Activated T-cell treated with anti-CD3 and anti-CD28 coated beads for 48 hours (primary cell): ENCODE data around the gene PTPRR.

Experiments
- DNase-seq: peaks from one replicate; pipeline ENCODE4 v3.0.0-alpha.2; 2020; ENCODE audit warnings: low read depth

PTPRR gene

GRCh38 chr12:70644861-70645260, 275.7 kb downstream of the PTPRR start:
- no peak for DNase-seq

DNA sequence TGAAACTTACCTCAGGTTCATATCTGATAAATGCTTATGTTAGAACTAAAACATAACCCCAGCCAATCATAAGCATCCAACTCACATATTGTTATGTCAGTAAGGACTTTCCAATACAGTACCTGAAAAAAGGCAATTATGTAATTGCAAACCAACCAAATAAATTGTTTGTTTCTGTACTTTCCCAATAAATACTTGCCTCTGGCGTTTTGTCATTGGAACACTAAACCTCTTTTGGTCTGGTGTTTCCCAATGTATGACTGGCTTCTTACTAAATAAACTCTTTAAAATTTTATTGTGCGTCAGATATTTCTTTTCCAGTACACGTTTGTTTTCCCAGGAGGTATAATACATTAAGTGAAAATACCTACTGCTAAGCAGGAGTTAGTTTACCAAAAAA, 276.6 kb downstream of the PTPRR start:
- DNase-seq = no peak

DNA sequence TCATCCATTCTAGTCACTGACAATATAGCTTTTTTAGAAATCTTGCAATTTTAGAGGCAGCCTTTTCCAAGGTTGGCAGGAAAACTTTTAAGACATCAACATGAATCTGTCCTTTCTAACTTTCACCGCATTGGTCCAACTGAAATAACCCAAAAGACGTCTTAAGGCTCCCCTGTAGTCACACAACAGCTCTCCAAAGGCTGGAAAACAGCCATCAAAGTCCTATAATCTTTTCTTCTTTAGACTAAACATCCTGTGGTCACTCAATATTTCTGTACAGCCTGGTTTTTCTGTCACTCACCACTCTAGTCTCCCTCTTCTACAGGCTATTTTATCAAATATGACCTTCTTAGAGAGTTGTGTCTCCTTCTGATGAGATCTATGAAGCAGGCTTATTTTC, 278.8 kb downstream of the PTPRR start:
- no peak for DNase-seq

- DNase-seq = no peak
These were observed 279.6 kb downstream of the PTPRR start for GRCh38 chr12:70640901-70641300.

GRCh38 chr12:70639535-70639934, 281.0 kb downstream of the PTPRR start:
- DNase-seq = no peak

DNA sequence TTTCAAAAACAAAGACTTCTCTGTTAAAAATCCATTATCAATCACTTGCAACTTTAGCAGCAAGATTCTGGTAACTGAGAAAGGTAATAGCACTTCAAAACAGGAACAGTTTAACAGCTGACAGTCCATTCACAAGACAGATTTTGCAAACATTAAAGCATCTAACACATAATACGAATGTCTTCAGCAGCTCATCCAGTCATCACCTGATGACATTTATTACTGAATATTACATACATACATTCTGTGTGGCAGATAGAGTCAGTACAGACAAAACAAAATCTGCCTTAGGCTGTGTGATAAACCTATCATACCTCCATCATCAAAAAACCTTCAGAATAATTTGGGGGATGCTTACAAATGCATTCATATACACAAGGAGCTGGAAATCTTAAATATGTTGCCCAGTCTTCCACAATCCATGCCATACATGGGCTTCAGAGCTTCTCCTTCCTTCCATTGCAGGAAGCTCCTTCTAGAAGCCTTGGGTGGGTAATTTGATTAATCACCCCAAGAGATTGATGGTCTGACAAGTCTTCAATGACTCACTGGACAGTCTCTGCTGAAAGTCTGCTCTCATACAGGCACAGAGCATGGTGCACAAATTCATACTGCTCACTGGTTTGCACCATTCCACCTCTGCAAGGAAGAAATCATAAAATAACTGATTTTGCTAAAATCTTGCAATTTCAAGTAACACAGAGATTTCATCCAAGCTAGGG, 281.7 kb downstream of the PTPRR start:
- DNase-seq = no peak

GRCh38 chr12:70637303-70638085, 283.0 kb downstream of the PTPRR start, which contains the start of gene PTPRB:
Gene PTPRB (minus strand): TSS chr12:70637429. CDS start chr12:70637395, 34 bp downstream.
- DNase-seq = no peak

DNA sequence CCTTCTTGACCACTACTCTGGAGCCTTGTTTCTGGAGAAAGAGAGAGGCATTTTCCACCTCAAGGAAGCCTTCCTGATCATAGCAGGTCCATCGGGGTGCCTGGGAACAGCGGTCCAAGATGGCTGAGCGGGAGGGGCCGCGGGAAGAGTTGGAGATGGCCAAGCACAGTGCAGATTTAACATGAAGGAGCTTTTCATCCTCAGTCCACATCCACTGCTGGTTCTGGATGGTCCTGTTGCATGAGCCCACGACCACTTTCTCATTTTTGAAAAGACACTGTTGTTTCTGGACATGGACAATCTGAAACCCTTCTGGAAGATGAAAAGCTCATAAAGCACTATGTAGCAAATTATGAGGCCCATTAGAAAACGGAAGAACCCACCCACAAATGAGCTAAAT, 284.8 kb downstream of the PTPRR start:
- DNase-seq = no peak

DNA sequence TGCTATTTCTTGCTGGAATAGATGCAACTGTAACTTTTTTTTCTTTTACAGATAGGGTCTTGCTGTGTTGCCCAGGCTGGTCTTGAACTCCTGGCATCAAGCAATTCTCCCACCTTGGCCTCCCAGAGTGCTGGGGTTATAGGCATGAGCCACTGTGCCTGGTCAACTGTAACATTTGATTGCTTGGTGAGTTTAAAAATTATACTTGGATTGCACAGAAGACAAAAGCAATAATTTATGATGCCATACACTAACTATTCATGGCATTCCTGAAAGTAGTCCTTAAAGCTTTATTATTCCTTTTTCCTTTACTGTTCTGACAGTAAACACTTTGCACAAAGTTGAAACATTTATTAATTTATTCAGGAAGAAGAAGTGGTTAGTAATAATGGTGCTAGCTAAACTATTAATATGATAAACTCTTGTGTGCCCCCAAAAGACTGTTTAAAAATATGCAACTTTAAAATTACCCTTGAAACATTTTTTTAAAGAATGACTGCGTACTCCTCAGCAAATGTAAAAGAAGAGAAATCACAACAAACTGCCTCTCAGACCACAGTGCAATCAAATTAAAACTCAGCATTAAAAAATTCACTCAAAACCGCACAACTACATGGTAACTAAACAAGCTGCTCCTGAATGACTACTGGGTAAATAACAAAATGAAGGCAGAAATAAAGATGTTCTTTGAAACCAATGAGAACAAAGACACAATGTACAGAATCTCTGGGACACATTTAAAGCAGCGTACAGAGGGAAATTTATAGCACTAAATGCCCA, 291.6 kb downstream of the PTPRR start:
- no peak for DNase-seq

DNA sequence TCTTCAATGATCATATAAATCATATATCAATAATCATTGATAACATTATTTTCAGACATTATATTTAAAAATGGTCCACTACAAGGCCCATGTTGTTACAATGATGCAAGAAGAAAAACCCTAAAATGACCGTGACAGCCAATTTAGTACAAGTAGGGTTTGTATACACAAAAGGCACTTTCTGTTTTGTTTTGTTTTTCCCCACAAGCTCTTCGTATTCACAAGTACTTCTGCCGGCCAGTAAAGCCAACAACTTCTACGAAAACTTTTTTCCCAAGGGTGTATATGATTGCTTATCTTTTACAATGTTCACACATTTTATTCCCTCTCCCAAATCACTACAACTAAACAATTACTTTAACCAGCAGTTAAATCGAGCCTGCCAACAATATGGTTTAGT, 292.9 kb downstream of the PTPRR start:
- no peak for DNase-seq

DNA sequence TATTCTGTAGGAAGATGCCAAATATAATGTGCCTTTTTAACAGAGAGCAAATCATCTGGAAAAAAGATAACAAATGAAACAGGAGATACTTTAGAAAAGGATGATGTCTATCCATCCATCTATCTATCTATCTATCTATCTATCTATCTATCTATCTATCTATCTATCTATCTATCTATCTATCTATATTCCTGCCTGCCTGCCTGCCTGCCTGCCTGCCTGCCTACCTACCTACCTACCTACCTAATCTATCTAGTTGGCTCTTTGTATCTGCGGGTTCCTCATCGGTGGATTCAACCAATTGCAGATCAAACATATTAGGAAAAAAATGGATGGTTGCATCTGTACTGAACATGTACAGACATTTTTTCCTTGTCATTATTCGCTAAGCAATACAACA, 294.4 kb downstream of the PTPRR start:
- no peak for DNase-seq

- no peak for DNase-seq
These were observed 300.9 kb downstream of the PTPRR start for GRCh38 chr12:70619471-70620152.

GRCh38 chr12:70618371-70618770, 302.2 kb downstream of the PTPRR start:
- DNase-seq = no peak

DNA sequence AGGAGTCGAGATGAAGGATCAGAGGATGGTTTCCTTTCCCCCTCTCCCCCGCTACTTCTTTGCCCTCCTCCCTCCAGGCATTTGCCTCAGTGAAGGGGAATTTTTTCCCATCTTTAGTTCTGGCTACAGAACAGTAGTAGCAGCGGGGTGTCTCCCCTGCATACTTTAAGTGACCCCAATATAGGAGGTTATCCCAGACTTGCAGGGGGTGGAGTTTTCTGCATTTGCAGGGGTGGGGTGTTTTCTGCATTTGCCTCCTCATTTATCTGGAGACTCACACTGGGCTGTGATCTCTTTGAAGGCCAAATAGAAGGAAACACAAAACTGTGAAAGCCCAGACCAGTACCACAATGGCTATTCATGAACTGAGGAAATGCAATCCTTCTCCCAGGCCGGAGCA, 303.1 kb downstream of the PTPRR start:
- DNase-seq = no peak

DNA sequence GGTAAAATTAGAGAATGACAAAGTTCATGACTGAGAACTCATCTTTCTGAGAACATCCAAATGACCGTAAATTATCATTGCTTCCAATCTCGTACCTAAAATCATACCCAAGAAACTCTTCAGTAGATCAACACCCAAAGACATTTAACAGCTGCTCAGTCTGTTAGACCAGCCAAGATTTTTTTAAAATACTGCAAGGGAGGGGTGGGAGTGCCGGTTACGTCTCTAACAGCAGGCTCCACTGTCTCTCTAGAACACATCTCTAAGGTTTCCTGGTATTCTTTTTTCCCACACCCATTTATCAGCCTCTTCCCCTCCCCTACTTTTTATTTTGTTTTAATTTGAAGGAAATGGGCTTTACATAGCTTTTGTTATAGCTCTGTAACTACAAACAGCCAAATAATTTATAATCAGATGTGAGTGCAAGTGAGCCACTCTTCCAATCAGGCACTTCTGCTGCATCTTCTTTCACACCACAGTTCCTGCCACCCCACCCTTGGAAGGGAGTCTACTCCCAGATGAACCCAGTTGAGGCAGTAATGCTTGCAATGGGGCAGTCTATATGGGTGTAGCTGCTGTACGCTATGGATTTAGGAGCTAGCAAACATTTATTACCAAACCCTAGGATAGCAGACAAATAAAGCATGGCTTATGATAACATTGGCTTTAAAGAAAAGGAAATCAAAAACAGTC, 305.2 kb downstream of the PTPRR start:
- no peak for DNase-seq

- DNase-seq = no peak
These were observed 310.6 kb downstream of the PTPRR start for GRCh38 chr12:70609739-70610491.

- no peak for DNase-seq
These were observed 311.3 kb downstream of the PTPRR start for GRCh38 chr12:70609203-70609602.

GRCh38 chr12:70608184-70608583, 312.4 kb downstream of the PTPRR start:
- DNase-seq = no peak

DNA sequence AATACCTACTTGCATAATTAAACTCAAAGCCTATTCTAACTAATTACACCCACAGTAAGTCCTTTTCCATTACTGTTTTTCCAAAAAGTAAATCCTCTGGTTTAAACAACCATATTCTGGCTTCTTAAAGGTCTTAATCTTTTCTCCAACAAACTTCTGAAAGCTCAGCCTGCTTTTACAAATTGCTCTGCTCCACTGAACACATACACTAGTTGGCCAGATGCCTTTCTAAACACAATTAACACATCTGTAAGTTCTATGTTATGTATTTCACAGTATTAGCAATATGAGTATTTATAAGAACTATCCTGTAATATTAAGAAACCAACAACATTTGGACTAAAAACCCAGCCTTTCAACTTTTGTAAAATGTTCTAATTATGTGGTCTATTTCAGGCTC, 313.4 kb downstream of the PTPRR start:
- no peak for DNase-seq

DNA sequence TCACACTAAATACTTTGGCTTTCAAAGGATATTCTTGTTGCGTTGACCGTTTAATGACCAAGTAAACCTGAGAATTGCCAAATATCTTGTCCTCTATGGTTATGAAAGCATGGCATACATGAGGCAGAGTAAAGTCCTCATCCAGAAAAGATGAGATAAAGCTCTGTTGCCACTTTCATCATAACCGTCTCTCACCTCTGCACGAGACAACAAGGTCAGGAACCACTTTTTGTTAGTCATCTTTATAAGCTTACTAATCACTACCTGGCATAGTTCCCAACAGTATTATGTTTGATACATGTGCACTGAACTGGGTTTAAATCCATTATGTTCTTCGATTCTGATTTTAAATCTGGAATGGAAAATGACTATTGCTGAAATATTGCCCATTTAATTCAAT, 314.6 kb downstream of the PTPRR start:
- DNase-seq = no peak

DNA sequence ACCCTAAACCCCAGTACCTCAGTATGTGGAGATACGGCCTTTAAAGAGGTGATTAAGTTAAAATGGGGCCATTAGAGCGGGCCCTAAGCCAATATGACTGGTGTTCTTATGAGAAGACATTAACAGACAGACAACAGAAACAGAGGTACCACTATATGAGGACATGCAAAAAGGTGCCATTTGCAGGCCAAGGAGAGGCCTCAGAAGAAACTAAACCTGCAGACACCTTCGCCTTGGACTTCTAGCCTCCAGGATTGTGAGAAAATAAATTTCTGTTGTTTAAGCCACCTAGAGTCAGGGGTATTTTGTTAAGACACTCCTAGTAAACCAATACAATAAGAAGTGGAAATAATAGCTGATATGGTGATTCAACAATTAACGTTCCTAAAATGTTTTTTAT, 315.9 kb downstream of the PTPRR start:
- DNase-seq = no peak
